ENCODE results near the gene GADL1.

The GADL1 gene

GRCh38 chr3:30811151-30811795 is 83.2 kb downstream of the GADL1 start:
- TF ChIP-seq REST (IDR thresholded peaks at IDR 0.05; ENCODE audit: insufficient replicate concordance, low read depth) (no peak), CTCF (IDR thresholded peaks at IDR 0.05; ENCODE audit: insufficient read depth, low read length) (no peak), SPI1 (IDR thresholded peaks at IDR 0.05; ENCODE audit: borderline replicate concordance, low read depth) (no peak), GABPA (IDR thresholded peaks at IDR 0.05; ENCODE audit: low read depth) (no peak), POLR2AphosphoS5 (IDR thresholded peaks at IDR 0.05; ENCODE audit: low read depth) (no peak)
- Histone ChIP-seq H3K27ac (replicated peaks) (no peak overlapping the region), H3K27me3 (ENCODE audit: insufficient read depth, poor library complexity, severe bottlenecking) (peaks cover 3% of the 10 kb centered on the region), H3K4me3 (replicated peaks; ENCODE audit: insufficient read depth, low read length) (no peak overlapping the region)
- no peak for DNase-seq (ENCODE audit: low read depth in 1 of 2, low spot score in 1 of 2)

DNA sequence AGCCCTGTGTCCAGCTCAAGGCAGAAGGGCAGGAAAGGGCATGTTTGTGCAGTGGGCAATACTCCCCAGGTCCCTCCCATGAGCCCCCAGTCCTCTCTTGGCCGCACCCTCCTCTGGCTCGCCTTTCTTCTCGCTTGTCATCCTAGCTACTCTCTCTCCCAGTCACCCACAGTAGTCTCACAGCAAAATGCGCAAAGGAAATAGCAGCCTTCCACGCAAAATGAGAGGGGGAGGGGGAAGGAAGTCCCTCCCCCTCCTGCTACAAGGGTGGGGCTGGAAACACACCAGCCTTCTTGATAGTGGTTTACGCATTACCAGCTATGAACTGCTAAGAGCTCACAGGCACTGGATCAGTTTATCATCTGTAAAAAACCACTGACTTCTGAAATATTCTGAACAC is 83.8 kb downstream of the GADL1 start:
- Histone ChIP-seq H3K27me3 (ENCODE audit: insufficient read depth, poor library complexity, severe bottlenecking) (peaks cover 3% of the 10 kb centered on the region), H3K4me3 (replicated peaks; ENCODE audit: insufficient read depth, low read length) (no peak overlapping the region), H3K27ac (replicated peaks) (no peak overlapping the region)
- TF ChIP-seq GABPA (IDR thresholded peaks at IDR 0.05; ENCODE audit: low read depth) (no peak), POLR2AphosphoS5 (IDR thresholded peaks at IDR 0.05; ENCODE audit: low read depth) (no peak), CTCF (IDR thresholded peaks at IDR 0.05; ENCODE audit: insufficient read depth, low read length) (no peak), SPI1 (IDR thresholded peaks at IDR 0.05; ENCODE audit: borderline replicate concordance, low read depth) (no peak), REST (IDR thresholded peaks at IDR 0.05; ENCODE audit: insufficient replicate concordance, low read depth) (no peak)
- DNase-seq (ENCODE audit: low read depth in 1 of 2, low spot score in 1 of 2): no peak

DNA sequence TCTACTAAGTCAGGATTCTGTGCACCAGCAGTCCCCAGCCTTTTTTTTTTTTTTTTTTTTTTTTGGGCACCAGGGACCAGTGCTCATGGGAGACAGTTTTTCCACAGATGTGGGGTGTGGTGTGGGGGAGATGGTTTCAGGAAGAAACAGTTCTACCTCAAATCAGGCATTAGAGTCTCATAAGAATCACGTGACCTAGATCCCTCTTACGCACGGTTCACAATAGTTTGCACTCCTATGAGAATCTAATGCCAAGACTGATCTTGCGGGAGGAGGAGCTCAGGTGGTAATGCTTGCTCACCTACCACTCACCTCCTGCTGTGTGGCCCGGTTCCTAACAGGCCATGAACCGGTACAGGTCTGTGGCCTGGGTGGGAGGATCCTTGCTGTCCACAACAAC is 88.8 kb downstream of the GADL1 start:
- Histone ChIP-seq H3K27ac (replicated peaks) (no peak overlapping the region), H3K4me3 (replicated peaks; ENCODE audit: insufficient read depth, low read length) (no peak overlapping the region), H3K27me3 (ENCODE audit: insufficient read depth, poor library complexity, severe bottlenecking) (no peaks in the 10 kb centered on the region)
- no peak for DNase-seq (ENCODE audit: low read depth in 1 of 2, low spot score in 1 of 2)
- no peak for TF ChIP-seq SPI1 (IDR thresholded peaks at IDR 0.05; ENCODE audit: borderline replicate concordance, low read depth)
- no peak for TF ChIP-seq POLR2AphosphoS5 (IDR thresholded peaks at IDR 0.05; ENCODE audit: low read depth)
- TF ChIP-seq CTCF (IDR thresholded peaks at IDR 0.05; ENCODE audit: insufficient read depth, low read length): no peak
- no peak for TF ChIP-seq GABPA (IDR thresholded peaks at IDR 0.05; ENCODE audit: low read depth)
- no peak for TF ChIP-seq REST (IDR thresholded peaks at IDR 0.05; ENCODE audit: insufficient replicate concordance, low read depth)

Measured in HL-60 (cell line).